HG03108 (cell line): ENCODE data around the gene ARHGAP21.
A peak's percentile ranks its signal among the peaks of the same experiment; 100 is the strongest.

Experiments
- ATAC-seq: cut with Tn5 transposase; IDR thresholded peaks from one replicate; pipeline ENCODE4 v1.9.1; 2021; ENCODE audit warnings: moderate library complexity; ENCODE audit not compliant: unreplicated experiment

Gene ARHGAP21

DNA sequence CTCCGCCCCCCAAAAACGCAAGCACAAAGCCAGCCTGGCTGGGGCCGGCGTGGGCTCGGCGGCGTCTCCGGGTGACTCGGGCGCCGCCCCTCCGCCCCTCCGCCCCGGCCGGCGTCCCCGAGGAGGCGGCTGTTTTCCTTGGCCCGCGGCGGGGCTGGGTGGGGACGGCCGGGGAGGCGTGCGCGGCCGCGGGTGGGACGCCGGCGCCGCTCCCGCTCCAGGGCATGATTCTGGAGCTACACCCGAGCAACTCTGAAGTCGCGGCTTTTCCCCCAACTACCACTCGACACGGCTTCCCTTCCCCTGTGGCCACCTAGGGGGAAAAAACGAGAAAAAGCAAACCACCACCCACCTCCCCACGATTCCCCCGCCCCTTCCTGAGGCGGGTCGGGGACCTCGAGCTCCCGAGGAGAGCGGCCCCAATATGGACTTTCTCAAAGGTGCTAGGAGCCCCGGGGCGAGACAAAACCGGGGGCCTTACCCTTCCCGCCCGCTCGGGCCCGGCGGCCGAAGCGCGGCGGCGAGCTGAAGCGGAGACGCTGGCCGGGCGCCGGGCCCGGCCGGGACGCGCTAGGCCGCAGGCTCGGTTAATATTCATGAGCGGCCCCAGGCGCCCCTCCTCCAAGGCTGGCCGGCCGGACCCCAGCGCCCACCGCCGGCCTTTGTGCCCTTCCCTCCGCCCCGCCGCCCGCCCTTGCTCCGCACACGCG lies 856 bp downstream of the ARHGAP21 start:
- ATAC-seq = peak; percentile 15

GRCh38 chr10:24722131-24722675 lies 1.5 kb downstream of the ARHGAP21 start:
- no peak for ATAC-seq

DNA sequence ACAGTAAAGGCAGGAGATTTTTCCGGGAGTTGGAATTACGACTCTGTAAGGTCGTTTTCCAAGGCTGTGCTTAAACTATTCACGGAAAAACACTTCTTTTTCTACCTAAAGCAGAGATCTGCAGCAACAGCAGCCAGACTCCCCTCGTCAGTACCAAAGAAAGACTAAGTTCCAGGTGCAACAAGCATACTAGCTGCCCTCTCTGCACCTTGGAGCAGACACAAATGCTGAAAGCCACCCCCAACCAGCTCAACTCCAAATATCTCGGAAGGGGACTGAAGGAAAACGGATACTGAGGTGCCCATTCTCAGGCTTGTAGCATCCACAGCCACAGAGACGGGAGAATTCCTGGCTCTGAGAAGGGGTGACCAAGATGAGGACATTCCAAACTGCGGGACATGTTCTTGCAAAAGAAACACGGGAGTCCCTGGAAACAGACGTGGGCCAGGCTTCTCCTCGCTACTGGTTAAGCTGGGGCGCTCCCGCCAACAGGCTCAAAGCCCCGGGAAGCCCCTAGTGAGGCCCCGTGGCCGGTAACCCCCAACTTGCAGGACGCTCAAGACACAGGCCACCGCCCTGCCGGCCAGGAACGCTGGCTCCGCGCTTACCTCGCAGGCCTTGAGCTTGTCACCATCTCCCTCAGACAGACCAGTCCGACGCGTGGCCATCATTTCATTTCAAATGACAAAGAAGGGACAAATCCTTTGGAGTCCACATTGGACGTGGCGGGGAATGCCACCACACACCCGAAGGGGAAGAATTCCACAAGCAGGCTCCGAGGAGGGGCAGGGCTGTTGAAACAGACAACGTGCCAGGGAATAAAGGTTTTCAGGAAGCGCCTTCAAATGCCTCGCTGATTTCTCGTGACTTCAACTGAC lies 2.2 kb downstream of the ARHGAP21 start:
- no peak for ATAC-seq

DNA sequence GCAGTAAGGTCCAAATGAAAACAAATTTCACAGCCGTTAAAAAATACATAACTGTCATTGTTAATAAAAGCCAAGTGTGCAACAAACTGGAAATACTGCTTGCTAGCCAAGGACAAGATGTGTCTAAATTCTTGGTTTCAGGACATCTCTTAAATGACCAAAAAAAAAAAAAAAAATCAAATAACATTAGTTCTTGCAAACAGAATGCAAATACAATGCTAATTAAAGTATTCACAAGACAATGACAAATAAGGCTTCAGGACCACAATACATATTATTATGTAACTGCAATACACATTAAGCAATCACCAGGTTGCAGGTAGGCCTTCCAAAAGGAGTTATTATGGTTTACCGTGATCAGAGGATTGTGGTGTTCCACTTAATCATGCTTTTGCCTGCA lies 3.6 kb downstream of the ARHGAP21 start:
- no peak for ATAC-seq

DNA sequence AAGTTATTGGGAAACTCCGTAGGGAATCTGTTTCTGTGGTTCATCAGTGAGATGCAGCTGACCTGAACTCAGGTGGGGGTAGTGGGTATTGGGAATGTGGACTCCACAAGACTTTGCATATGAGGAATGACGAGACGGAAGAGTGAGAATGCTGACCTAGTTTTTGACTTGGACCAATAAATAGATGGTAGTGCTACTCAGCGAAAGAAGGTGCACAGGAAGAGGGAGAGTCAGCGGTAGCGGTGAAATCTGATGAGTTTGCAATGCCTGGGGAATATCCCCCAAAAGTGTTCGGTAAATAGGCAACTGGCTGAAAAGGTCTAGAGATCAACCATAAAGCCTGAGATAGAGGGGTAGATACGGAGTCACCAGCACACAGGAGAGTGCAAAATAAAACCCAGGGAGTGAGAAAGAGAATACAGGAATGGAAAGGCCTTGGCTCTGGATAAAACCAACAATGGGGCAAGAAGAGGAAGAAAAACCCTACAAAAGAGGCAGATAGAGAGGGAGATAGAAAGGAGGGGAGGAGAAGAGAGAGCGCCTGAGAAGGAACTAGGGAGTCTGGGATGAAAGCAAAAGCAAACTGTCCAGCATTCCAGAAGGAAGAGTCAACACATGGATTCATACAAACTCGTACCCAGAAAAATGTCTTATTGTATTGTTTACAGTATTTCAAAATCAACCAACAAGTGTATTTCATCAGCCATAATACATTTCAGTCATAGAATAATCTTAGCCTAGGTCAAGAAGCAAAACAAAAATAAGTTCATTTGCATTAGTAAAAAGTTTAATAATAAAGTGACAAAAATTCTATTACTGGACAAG lies 5.4 kb downstream of the ARHGAP21 start:
- ATAC-seq = no peak

- no peak for ATAC-seq
These were observed 7.4 kb downstream of the ARHGAP21 start for GRCh38 chr10:24716295-24716694.

GRCh38 chr10:24715246-24715769 lies 8.4 kb downstream of the ARHGAP21 start:
- no peak for ATAC-seq

- ATAC-seq = no peak
These were observed 10.6 kb downstream of the ARHGAP21 start for GRCh38 chr10:24713086-24713485.

DNA sequence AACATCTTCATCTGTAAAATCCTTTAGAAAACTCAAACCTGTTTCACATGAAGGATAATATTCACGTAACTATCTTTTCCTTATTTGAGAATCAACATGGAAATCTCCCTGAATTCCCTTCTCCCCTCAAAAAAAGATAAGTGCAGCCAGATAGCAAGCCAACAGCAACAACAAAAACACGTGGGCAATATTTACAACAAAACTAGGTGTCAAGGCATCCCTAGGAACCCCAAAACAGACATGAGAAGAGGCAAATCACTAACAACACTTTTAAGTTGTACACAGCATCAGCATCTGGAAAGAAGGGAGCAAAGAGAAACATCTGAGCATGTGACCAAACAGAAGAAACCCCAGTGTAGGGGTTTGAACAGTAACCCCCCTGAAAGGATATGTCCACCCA lies 12.2 kb downstream of the ARHGAP21 start:
- no peak for ATAC-seq

DNA sequence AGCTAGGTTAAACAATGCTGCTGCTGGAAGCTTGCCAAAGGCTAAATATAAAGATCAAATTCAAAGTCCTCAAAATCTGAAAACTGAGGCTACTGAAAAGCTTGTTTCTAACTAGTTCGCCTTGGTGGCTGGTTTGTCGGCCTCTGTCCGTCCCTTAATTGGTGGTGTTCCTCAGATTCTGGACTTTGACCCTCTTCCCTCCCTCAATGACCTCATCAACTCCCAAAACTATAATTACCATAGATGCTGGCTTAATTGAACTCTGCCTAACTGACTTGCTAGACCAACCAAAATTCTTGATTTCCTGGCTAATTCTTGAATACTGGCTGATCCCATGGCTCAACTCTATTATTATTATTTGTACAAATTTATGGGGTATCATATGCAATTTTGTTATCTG lies 15.6 kb downstream of the ARHGAP21 start:
- no peak for ATAC-seq

GRCh38 chr10:24707445-24707844 lies 16.2 kb downstream of the ARHGAP21 start:
- peak; percentile 47 for ATAC-seq

- peak; percentile 67 for ATAC-seq
These were observed 17.1 kb downstream of the ARHGAP21 start for GRCh38 chr10:24706479-24707118.

- no peak for ATAC-seq
These were observed 20.0 kb downstream of the ARHGAP21 start for GRCh38 chr10:24703700-24704099.

DNA sequence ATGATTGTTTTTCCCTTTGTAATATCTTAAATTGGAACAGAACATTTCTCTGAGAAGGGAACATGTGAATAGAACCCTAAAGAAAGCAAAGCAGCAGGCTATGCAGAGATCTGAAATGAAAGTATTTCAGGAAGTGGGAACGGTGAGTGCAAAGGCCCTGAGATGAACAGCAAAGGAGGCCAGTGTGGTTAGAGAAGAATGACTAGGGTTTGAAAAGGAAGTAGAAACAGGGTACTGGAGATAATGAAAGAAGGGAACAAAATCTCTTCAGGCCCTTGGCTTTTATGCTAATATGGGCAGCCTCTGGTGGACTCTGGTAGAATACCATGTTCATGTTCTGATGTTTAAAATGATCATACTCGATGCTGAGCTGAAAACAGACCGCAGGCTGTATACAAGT lies 22.2 kb downstream of the ARHGAP21 start:
- ATAC-seq = peak; percentile 84

- no peak for ATAC-seq
These were observed 22.7 kb downstream of the ARHGAP21 start for GRCh38 chr10:24700948-24701347.

DNA sequence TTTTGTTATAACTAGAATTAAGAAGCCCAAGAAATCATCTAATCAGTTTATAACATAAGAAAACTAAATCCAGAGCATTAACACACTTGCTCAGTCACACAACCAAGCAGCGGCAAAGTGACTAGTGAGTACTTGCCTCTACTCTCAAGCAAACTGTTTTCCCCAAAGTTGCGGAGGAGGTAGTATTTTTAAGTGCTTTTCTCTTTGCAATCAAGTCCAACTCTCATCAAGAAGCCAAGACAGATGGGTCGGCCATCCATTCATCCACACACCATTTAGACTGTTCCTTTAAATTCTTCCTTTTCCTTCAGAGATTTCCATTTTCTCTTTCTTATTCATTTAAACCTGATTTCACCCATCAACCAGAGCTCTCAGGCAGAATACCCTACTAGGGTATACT lies 25.4 kb downstream of the ARHGAP21 start:
- ATAC-seq = no peak

GRCh38 chr10:24697080-24697479 lies 26.6 kb downstream of the ARHGAP21 start:
- no peak for ATAC-seq

DNA sequence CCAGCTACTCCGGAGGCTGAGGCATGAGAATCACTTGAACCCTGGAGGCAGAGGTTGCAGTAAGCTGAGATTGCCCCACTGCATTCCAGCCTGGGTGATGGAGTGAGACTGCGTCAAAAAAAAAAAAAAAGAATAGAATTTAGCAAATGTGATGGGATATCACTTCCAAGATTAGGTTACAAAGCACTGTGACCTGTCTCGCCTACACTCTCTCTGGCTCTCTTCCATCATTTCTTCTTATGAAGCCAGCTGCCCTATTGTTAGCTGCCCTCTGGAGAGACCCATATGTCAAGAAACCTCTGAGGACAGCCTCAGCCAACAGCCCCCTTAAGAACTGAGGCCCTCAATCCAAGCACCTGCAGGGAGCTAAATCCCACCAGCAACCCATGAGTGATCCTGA lies 28.2 kb downstream of the ARHGAP21 start:
- no peak for ATAC-seq

GRCh38 chr10:24694086-24694485 lies 29.6 kb downstream of the ARHGAP21 start:
- ATAC-seq = no peak

GRCh38 chr10:24690961-24691512 lies 32.6 kb downstream of the ARHGAP21 start:
- ATAC-seq = no peak
